ENCODE results near the gene OGFR.
"Not testable (repeated sequence)": the region's sequence is repeated elsewhere in the genome, so short reads cannot be mapped to it uniquely, and the experiment has no call there.

OGFR gene

GRCh38 chr20:62844182-62844581, 39.5 kb downstream of the OGFR start:
- H3K4me3 ChIP-seq (ENCODE audit: low read length): no peak overlapping the region
- TF ChIP-seq CTCF (conservative IDR thresholded peaks at IDR 0.05; ENCODE audit: low read length): no peak
- no peak for DNase-seq (ENCODE audit: low read depth)

- DNase-seq (ENCODE audit: low read depth): peak; percentile 6
- no peak for TF ChIP-seq CTCF (conservative IDR thresholded peaks at IDR 0.05; ENCODE audit: low read length)
- H3K4me3 ChIP-seq (ENCODE audit: low read length): no peak overlapping the region
Observed at GRCh38 chr20:62845416-62846160, 41.0 kb downstream of the OGFR start.

- TF ChIP-seq CTCF (conservative IDR thresholded peaks at IDR 0.05; ENCODE audit: low read length): no peak
- no peak for DNase-seq (ENCODE audit: low read depth)
- H3K4me3 ChIP-seq (ENCODE audit: low read length): no peak overlapping the region
Observed at GRCh38 chr20:62846166-62846890, 41.7 kb downstream of the OGFR start.

DNA sequence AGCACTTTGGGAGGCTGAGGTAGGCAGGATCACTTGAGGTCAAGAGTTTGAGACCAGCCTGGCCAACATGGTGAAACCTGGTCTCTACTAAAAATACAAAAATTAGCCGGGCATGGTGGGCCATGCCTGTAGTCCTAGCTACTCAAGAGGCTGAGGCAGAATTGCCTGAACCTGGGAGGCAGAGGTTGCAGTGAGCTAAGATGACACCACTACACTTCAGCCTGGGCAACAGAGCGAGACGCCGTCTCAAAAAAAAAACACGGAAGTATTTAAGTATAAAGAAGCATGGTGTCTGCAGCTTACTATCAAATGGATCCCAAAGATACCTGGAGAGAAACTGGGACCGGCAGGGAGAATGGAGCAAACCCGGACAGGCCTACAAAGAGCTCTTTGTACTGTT, 44.3 kb downstream of the OGFR start:
- DNase-seq (ENCODE audit: low read depth): not testable (repeated sequence)

DNA sequence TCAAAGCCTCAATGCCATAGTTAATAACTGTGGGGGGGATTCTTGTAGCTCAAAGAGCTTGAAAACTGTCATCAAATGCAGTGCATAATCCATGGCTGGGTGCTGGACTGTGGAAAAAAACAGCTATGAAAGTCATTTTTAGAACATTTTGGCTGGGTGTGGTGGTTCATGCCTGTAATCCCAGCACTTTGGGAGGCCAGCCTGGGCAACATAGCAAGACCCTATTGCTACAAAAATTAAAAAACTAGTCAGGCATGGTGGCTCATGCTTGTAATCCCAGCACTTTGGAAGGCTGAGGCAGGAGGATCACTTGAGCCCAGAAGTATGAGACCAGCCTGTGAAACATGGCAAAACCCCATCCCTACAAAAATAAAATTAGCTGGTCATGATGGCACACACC, 44.8 kb downstream of the OGFR start:
- TF ChIP-seq CTCF (conservative IDR thresholded peaks at IDR 0.05; ENCODE audit: low read length): no peak
- no peak for DNase-seq (ENCODE audit: low read depth)
- no peak overlapping the region for H3K4me3 ChIP-seq (ENCODE audit: low read length)

More for the DNA sequence above, 44.3 kb downstream of the OGFR start:
- H3K4me3 ChIP-seq (ENCODE audit: low read length): not testable (repeated sequence)

DNA sequence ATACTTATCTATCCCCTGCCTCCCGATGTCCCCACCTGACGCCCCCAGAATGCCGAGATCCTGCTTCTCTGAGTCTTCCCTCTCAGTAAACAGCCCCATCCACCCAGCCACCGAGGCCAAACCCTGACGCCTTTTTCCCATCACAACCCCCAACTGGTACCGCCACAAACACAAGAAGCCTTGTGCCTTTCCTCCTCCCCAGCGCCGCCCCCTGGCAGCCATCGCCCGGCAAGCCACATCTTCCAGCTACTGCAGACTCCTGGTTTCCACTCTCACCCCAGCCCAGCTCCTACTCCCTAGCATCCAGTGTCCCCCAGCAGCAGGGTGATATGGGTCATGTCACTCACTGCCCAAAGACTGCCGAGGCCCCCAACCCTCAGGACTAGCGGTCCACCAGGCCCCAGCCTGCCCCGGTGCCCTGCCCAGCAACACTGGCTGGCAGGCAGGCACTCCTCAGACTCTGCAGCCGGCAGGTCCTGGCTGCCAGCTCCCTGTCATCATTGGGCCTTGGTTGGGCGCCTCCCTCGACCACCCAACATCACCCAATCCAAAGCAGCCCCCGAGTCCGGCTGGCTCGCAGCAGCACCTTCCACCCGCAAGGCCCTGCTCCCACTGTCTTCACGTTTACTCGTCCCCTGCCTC, 45.8 kb downstream of the OGFR start:
- no peak for TF ChIP-seq CTCF (conservative IDR thresholded peaks at IDR 0.05; ENCODE audit: low read length)
- DNase-seq (ENCODE audit: low read depth): no peak

GRCh38 chr20:62852196-62852595, 47.6 kb downstream of the OGFR start:
- no peak for TF ChIP-seq CTCF (conservative IDR thresholded peaks at IDR 0.05; ENCODE audit: low read length)

More for the DNA sequence above, 45.8 kb downstream of the OGFR start:
- H3K4me3 ChIP-seq (ENCODE audit: low read length): no peak overlapping the region

More at GRCh38 chr20:62852196-62852595, 47.6 kb downstream of the OGFR start:
- no peak overlapping the region for H3K4me3 ChIP-seq (ENCODE audit: low read length)
- DNase-seq (ENCODE audit: low read depth): no peak

Data from AG10803 (cell line).